Thoracic aorta (tissue), 2 donors: ENCODE results near the gene PHF13. TPM values are rescaled to one million over a fixed set of nuclear protein-coding genes. Genes with fewer than 3 reads are reported as not detected.

Source experiments
- ATAC-seq: fragments of 150-250 bp; one replicate; pipeline ENCODE4 v1.8.0; 2017; ENCODE audit warnings: low read depth; ENCODE audit not compliant: insufficient number of reproducible peaks, low FRiP score
- DNase-seq: peaks from one replicate; pipeline ENCODE4 v3.0.0-alpha.2; 2020; ENCODE audit warnings: low spot score
- H3K27ac ChIP-seq, 2 donors: fragments of 200-600 bp; sonication (generic); 1 replicate in 1 of 2; 2 replicates in 1 of 2; pipeline ENCODE4 v1.5.1; 2016; ENCODE audit warnings: mild to moderate bottlenecking in 2 of 2, moderate library complexity in 2 of 2
- H3K27me3 ChIP-seq: fragments of 200-600 bp; sonication (generic); replicated peaks from 2 replicates; pipeline ENCODE4 v1.6.0; 2016; ENCODE audit warnings: mild to moderate bottlenecking; ENCODE audit not compliant: insufficient read depth
- H3K36me3 ChIP-seq: fragments of 200-600 bp; sonication (generic); one replicate; pipeline ENCODE4 v1.5.1; 2016
- H3K4me1 ChIP-seq, 2 donors: fragments of 200-600 bp; sonication (generic); 1 replicate in 1 of 2; 2 replicates in 1 of 2; pipeline versions ENCODE4 v1.5.1 to v1.6.0; 2016; ENCODE audit warnings: low read depth in 2 of 2, mild to moderate bottlenecking in 1 of 2; ENCODE audit not compliant: control insufficient read depth in 1 of 2
- H3K4me3 ChIP-seq: fragments of 200-600 bp; sonication (generic); 2 replicates; pipeline ENCODE4 v1.5.1; 2016; ENCODE audit warnings: mild to moderate bottlenecking
- H3K9me3 ChIP-seq: fragments of 200-600 bp; sonication (generic); 2 replicates; pipeline ENCODE4 v1.5.1; 2016
- CTCF ChIP-seq: fragments of 200-600 bp; sonication (generic); IDR thresholded peaks from one replicate; pipeline ENCODE4 v1.5.1; 2019; ENCODE audit warnings: antibody characterized with exemption
- total RNA-seq, 2 donors: library from RNA; depleted of rRNA; stranded (reverse); fragments of >200 nt; gene quantifications; one replicate each; pipeline versions ENCODE4 v1.1.0 to v1.2.3, GENCODE V29; 2016

The PHF13 gene
- total RNA-seq, 2 donors from 2014 or later = 14.6 to 17.7 TPM

- Histone ChIP-seq H3K9me3 (no peaks in the 10 kb centered on the region), H3K36me3 (peaks cover 36% of the 10 kb centered on the region), H3K4me3 (no peak overlapping the region), H3K27me3 (no peaks in the 10 kb centered on the region), H3K4me1 (peaks cover 9 to 30% of the 10 kb centered on the region in 2 donors), H3K27ac (no peak overlapping the region)
- ATAC-seq (no peak), DNase-seq (no peak)
- no peak for TF ChIP-seq CTCF
Observed at GRCh38 chr1:6623269-6623965, 9.9 kb downstream of the PHF13 start.

GRCh38 chr1:6624710-6625583 lies 11.4 kb downstream of the PHF13 start, which contains the start of gene THAP3:
TSS of gene THAP3 (plus strand) at chr1:6624868. CDS start at chr1:6625219, 351 bp downstream.
- ATAC-seq = peak; percentile 70
- Histone ChIP-seq H3K36me3 (peaks cover 44% of the 10 kb centered on the region), H3K27me3 (no peaks in the 10 kb centered on the region), H3K27ac (peak within 1 kb of the TSS; percentile 67 to 85), H3K9me3 (no peaks in the 10 kb centered on the region), H3K4me3 (peak within 1 kb of the TSS; percentile 75), H3K4me1 (peaks cover 9 to 30% of the 10 kb centered on the region in 2 donors)
- peak; percentile 52 for DNase-seq
- no peak for TF ChIP-seq CTCF

GRCh38 chr1:6625584-6626149 lies 12.1 kb downstream of the PHF13 start:
- ATAC-seq = peak; percentile 17

GRCh38 chr1:6627031-6627430 lies 13.5 kb downstream of the PHF13 start:
- peaks cover 34% of the 10 kb centered on the region for H3K36me3 ChIP-seq

More at GRCh38 chr1:6625584-6626149, 12.1 kb downstream of the PHF13 start:
- no peaks in the 10 kb centered on the region for H3K9me3 ChIP-seq
- H3K4me1 ChIP-seq = peaks cover 9 to 30% of the 10 kb centered on the region in 2 donors
- H3K36me3 ChIP-seq = peaks cover 44% of the 10 kb centered on the region
- H3K4me3 ChIP-seq = peak overlapping the region; percentile 75
- DNase-seq = no peak
- no peak for TF ChIP-seq CTCF
- H3K27ac ChIP-seq = peak overlapping the region; percentile 67 to 85
- no peaks in the 10 kb centered on the region for H3K27me3 ChIP-seq

More at GRCh38 chr1:6627031-6627430, 13.5 kb downstream of the PHF13 start:
- DNase-seq = no peak
- Histone ChIP-seq H3K4me3 (no peak overlapping the region), H3K9me3 (no peaks in the 10 kb centered on the region), H3K4me1 (peaks cover 9 to 30% of the 10 kb centered on the region in 2 donors), H3K27me3 (no peaks in the 10 kb centered on the region), H3K27ac (no peak overlapping the region)
- ATAC-seq = no peak
- no peak for TF ChIP-seq CTCF
